Psoas muscle (tissue), 8 donors: ENCODE results near the gene BTN3A1. TPM values are rescaled to one million over a fixed set of nuclear protein-coding genes. Genes with fewer than 3 reads are reported as not detected.

Source experiments
- ATAC-seq, 4 donors: fragments of 200-7000 bp; cut with Tn5 transposase; one replicate each; pipeline ENCODE4 v1.9.1; 2020; ENCODE audit warnings: moderate library complexity in 3 of 4, mild to moderate bottlenecking in 2 of 4
- DNase-seq, 2 donors: peaks; one replicate each; pipeline ENCODE4 v3.0.0-alpha.2; 2020
- H3K27ac ChIP-seq: fragments of 200-600 bp; one replicate; pipeline ENCODE4 v1.8.0; 2022
- H3K27me3 ChIP-seq, 3 donors: fragments of 200-600 bp in 1 of 3; one replicate each; pipeline versions ENCODE4 v1.6.1 to v1.8.0; 2013 to 2022; ENCODE audit warnings: low read length in 2 of 3, mild to moderate bottlenecking in 2 of 3, moderate library complexity in 1 of 3; ENCODE audit not compliant: insufficient read depth in 3 of 3
- H3K36me3 ChIP-seq, 2 donors: fragments of 200-600 bp in 1 of 2; one replicate each; pipeline versions ENCODE4 v1.6.1 to v1.8.0; 2013 to 2022; ENCODE audit warnings: low read depth in 1 of 2, mild to moderate bottlenecking in 1 of 2, moderate library complexity in 1 of 2; ENCODE audit not compliant: insufficient read depth in 1 of 2
- H3K4me1 ChIP-seq: fragments of 200-600 bp; one replicate; pipeline ENCODE4 v1.8.0; 2022
- H3K4me3 ChIP-seq: fragments of 200-600 bp; one replicate; pipeline ENCODE4 v1.8.0; 2022; ENCODE audit warnings: mild to moderate bottlenecking
- H3K9me3 ChIP-seq: fragments of 200-600 bp; one replicate; pipeline ENCODE4 v1.8.0; 2022
- WGBS, 3 donors: extraction: QIAGEN DNeasy Blood & Tissue Kit; methylation state at CpG; one replicate each; pipeline versions ENCODE4 v1.1.6 to v1.1.7; 2013; 5-methylcytosine and 5-hydroxymethylcytosine counted together
- intact Hi-C, 2 donors: fragments of 100-400 bp; cut with DNase I; formaldehyde crosslinking; loops; one replicate each; pipeline versions ENCODE4 v1.11.0 to v1.14.2; 2022
- polyA plus RNA-seq, 3 donors: library from polyadenylated mRNA; stranded (reverse); fragments of 200-250 nt; gene quantifications; one replicate each; pipeline ENCODE4 v1.2.3, GENCODE V29; 2013
- total RNA-seq, 4 donors: library from RNA; stranded (reverse); fragmentation: NEBNext Ultra II Directional in 2 of 4; extraction: Animal tissue kit (Norgen Biotek cat#: 25700) in 2 of 4; gene quantifications; one replicate each; pipeline versions ENCODE4 v1.2.1 to v1.2.4, GENCODE V29; 2021 to 2023
- TF ChIP-seq, protein P1 (sequence below): fragments of 200-600 bp; IDR thresholded peaks from one replicate; pipeline ENCODE4 v1.8.0; 2022; ENCODE audit warnings: antibody characterized with exemption
- donor health status: healthy with polysubstance abuse.
- donor health status: DM: no; HTN: no; CAD: no; lungs with moderate emphysema.
- donor health status: Bipolar disorder and iron deficiency.
- donor health status: healthy.
- donor health status: DM: yes; HTN: yes; CAD: no.
- donor health status: DM: no; HTN: no; CAD: no.
- donor health status: DM: no; HTN: no; CAD: no.
- donor health status: DM: yes; HTN: yes; CAD: no.

BTN3A1 gene
- total and polyA plus RNA-seq, 7 donors = 1.8 to 9.3 (median 3.3) TPM

DNA sequence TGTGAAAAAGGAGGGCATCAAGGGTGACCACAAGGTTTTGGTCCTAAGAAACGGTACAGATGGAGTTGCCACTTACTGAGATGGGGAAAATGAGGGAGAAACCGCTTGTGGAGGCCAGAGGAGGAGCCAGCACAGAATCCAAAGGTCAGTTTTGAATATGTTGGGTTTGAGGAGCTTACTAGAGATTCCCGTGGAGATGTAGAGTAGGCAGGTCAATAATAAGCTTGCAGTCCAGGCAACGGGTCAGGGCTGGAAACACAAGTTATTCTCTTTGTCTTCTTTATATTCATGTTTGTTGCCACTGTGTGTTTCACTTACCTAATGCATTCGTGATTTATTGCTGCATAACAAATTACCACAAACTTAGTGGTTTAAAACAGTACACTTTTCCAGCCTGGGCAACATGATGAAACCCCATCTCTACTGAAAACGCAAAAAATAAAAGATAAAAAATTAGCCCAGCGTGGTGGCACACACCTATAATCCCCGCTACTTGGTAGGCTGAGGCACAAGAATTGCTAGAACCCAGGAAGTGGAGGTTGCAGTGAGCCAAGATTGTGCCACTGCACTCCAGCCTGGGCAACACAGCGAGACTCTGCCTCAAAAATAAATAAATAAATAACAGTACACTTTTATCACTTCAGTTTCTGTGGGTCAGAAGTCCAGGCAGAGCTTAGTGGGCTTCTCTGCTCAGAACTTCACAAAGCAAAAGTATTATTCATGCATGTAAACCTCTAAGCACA lies 39.8 kb upstream of the BTN3A1 start:
- 91 to 92% (median 91%) methylated on average over 9 of the region's 9 CpGs for WGBS, 3 donors
- DNase-seq = no peak
- no peak for ATAC-seq
- Histone ChIP-seq H3K27ac (no peak overlapping the region), H3K9me3 (no peaks in the 10 kb centered on the region), H3K36me3 (no peaks in the 10 kb centered on the region), H3K4me3 (no peak overlapping the region), H3K27me3 (no peaks in the 10 kb centered on the region), H3K4me1 (peaks cover 14% of the 10 kb centered on the region)
- TF ChIP-seq, protein P1, sequence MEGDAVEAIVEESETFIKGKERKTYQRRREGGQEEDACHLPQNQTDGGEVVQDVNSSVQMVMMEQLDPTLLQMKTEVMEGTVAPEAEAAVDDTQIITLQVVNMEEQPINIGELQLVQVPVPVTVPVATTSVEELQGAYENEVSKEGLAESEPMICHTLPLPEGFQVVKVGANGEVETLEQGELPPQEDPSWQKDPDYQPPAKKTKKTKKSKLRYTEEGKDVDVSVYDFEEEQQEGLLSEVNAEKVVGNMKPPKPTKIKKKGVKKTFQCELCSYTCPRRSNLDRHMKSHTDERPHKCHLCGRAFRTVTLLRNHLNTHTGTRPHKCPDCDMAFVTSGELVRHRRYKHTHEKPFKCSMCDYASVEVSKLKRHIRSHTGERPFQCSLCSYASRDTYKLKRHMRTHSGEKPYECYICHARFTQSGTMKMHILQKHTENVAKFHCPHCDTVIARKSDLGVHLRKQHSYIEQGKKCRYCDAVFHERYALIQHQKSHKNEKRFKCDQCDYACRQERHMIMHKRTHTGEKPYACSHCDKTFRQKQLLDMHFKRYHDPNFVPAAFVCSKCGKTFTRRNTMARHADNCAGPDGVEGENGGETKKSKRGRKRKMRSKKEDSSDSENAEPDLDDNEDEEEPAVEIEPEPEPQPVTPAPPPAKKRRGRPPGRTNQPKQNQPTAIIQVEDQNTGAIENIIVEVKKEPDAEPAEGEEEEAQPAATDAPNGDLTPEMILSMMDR = no peak
- intact Hi-C loops = no loop called here

DNA sequence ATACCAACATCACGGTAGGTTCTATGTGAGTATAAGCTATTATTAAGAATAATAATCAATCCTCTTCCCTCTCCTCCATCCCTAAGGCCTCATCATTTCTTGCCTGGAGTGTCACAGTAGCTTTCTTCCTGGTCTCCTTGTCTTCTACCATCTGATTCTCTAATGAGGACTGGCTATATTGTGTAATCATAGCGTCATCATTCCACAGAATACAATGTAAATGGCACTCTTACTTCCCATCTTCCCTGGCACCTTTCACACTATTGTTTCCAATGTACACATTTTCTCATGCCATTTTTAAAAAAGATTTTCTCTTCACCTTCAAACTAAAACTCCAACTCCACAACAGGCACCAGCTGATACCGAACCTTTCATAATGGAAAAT lies 39.2 kb upstream of the BTN3A1 start:
- Histone ChIP-seq H3K27ac (no peak overlapping the region), H3K9me3 (no peaks in the 10 kb centered on the region), H3K36me3 (no peaks in the 10 kb centered on the region), H3K4me3 (no peak overlapping the region), H3K4me1 (peaks cover 15% of the 10 kb centered on the region), H3K27me3 (no peaks in the 10 kb centered on the region)
- WGBS, 3 donors = 95% methylated on average over 3 of the region's 3 CpGs
- ATAC-seq (no peak), DNase-seq (no peak)
- TF ChIP-seq, protein P1 = no peak
- intact Hi-C loops = no loop called here

DNA sequence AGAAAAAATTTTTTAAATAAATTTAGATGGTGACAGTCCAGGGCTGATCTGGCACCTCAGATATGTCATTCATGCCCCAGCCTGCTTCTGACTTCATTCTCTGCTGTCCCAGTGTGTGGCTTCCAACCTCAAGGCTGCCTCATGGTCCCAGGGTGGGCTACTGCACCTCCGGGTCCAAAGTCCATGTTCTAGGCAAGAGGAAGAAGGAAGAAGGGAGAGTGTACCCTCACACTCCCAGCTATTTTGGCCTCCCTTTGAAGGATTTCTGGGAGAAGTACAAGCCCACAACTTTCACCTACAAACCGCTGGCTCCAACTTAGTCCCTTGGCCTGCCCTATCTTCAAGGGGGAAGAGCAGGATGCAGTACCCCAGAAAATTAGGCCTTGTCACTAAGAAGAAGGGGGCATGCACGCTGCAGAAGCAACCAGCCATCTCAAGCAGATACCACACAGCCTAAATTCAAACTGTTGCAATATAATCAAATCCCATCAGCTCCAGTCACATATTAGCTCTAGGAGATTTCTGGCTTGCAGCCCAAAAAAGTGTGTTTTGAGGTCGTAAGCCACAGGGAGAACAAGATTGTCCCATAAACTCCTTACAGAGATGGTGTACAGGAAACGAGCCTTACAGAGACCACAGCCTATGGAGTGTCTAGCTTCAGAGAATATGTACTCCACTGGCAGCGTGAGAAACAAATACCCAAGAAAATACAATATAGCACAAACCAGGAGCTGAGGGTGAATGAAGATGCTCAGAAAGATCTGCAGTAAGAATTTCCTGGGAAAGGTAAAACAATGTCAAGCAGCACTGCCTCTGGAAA lies 38.0 kb upstream of the BTN3A1 start:
- TF ChIP-seq, protein P1 = no peak
- peak in 2 of 4 donors; percentile 24 to 52 for ATAC-seq
- intact Hi-C loops = no loop called here
- Histone ChIP-seq H3K36me3 (peaks cover 0 to 2% of the 10 kb centered on the region in 2 donors), H3K4me3 (peak overlapping the region; percentile 79), H3K9me3 (no peaks in the 10 kb centered on the region), H3K27ac (peak overlapping the region; percentile 85), H3K4me1 (peaks cover 15% of the 10 kb centered on the region), H3K27me3 (no peaks in the 10 kb centered on the region)
- no peak for DNase-seq
- WGBS, 3 donors = 44 to 54% (median 48%) methylated on average over 6 of the region's 6 CpGs

DNA sequence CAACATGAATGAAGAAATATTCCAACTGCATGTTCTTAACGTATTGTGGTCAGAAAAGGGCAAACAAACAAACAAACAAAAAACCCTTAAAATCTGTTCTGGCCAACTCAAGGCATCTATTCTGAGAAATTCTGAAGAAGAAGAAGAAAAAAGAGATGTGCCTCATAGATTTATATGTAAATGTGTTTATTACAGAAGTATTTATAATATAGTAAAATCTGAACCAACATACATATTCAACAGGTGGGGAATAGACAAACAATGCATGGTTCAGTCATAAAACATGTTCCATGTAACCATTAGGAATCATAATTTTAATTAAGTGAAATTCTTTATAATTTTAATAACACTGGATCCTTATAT lies 36.5 kb upstream of the BTN3A1 start:
- 0 to 2% (median 0%) methylated on average over 1 of the region's 1 CpG for WGBS, 3 donors
- H3K4me3 ChIP-seq = peak overlapping the region; percentile 79
- peaks cover 15% of the 10 kb centered on the region for H3K4me1 ChIP-seq
- TF ChIP-seq, protein P1 = no peak
- ATAC-seq (no peak), DNase-seq (no peak)
- H3K36me3 ChIP-seq = peaks cover 0 to 3% of the 10 kb centered on the region in 2 donors
- H3K9me3 ChIP-seq = no peaks in the 10 kb centered on the region
- H3K27me3 ChIP-seq = no peaks in the 10 kb centered on the region
- H3K27ac ChIP-seq = peak overlapping the region; percentile 85
- intact Hi-C loops = no loop called here
